Esophagus muscularis mucosa (tissue), 4 donors: Measurements from ENCODE around the gene PLA2G4B. TPM values are rescaled to one million over a fixed set of nuclear protein-coding genes. Genes with fewer than 3 reads are reported as not detected.
A peak's percentile ranks its signal among the peaks of the same experiment; 100 is the strongest.

Source experiments
- DNase-seq: peaks from one replicate; pipeline ENCODE4 v3.0.0-alpha.2; 2017; ENCODE audit errors: extremely low spot score
- H3K27ac ChIP-seq, 4 donors: fragments of 200-600 bp; sonication (generic); replicated peaks in 1 of 4; 1 replicate in 3 of 4; 2 replicates in 1 of 4; pipeline ENCODE4 v1.5.1; 2016 to 2019; ENCODE audit warnings: mild to moderate bottlenecking in 1 of 4
- H3K27me3 ChIP-seq, 4 donors: fragments of 200-600 bp; sonication (generic); one replicate each; pipeline versions ENCODE4 v1.5.1 to v1.6.0; 2016 to 2019
- H3K36me3 ChIP-seq, 4 donors: fragments of 200-600 bp; sonication (generic); one replicate each; pipeline ENCODE4 v1.5.1; 2016 to 2019
- H3K4me1 ChIP-seq, 4 donors: fragments of 200-600 bp; sonication (generic); one replicate each; pipeline ENCODE4 v1.5.1; 2016 to 2019
- H3K4me3 ChIP-seq, 4 donors: fragments of 200-600 bp; sonication (generic); 1 replicate in 2 of 4; 2 replicates in 2 of 4; pipeline ENCODE4 v1.5.1; 2016 to 2019; ENCODE audit warnings: mild to moderate bottlenecking in 4 of 4, moderate library complexity in 1 of 4
- H3K9me3 ChIP-seq, 4 donors: fragments of 200-600 bp; sonication (generic); 1 replicate in 3 of 4; 2 replicates in 1 of 4; pipeline ENCODE4 v1.5.1; 2016 to 2019
- EP300 ChIP-seq: sonication (generic); formaldehyde crosslinking; IDR thresholded peaks from one replicate; pipeline ENCODE4 v1.6.1; 2017; ENCODE audit warnings: antibody characterized with exemption
- POLR2A ChIP-seq: fragments of 450-650 bp; IDR thresholded peaks from one replicate; pipeline ENCODE4 v1.6.1; 2017; ENCODE audit warnings: antibody characterized with exemption, moderate library complexity, mild to moderate bottlenecking, low read depth
- POLR2AphosphoS5 ChIP-seq, 2 donors: sonication (generic); formaldehyde crosslinking; IDR thresholded peaks; one replicate each; pipeline ENCODE4 v1.6.1; 2017; ENCODE audit warnings: antibody characterized with exemption in 2 of 2
- WGBS: methylation state at CpG from one replicate; pipeline ENCODE4 v1.1.5; 2018; 5-methylcytosine and 5-hydroxymethylcytosine counted together
- intact Hi-C: fragments of 100-400 bp; cut with DNase I; formaldehyde crosslinking; loops from one replicate; pipeline ENCODE4 v1.15.1; 2023
- total RNA-seq, 4 donors: library from RNA; depleted of rRNA; stranded (reverse); fragments of >200 nt; gene quantifications; one replicate each; pipeline versions ENCODE4 v1.1.0 to v1.2.1, GENCODE V29; 2016
- TF ChIP-seq, protein P1 (sequence below), 3 experiments: fragments of 200-600 bp in 2 of 3; fragments of 450-650 bp in 1 of 3; sonication (generic) in 2 of 3; IDR thresholded peaks; one replicate each; pipeline ENCODE4 v1.5.1; 2017 to 2019; ENCODE audit warnings: antibody characterized with exemption in 3 of 3, mild to moderate bottlenecking in 2 of 3, moderate library complexity in 1 of 3

The PLA2G4B gene
- total RNA-seq, 4 donors from 2014 or later, result 0.91 to 6.6 (median 2.5) TPM

- TF ChIP-seq POLR2AphosphoS5 (IDR thresholded peaks at IDR 0.05) (no peak), POLR2A (no peak), EP300 (no peak)
- TF ChIP-seq, protein P1, sequence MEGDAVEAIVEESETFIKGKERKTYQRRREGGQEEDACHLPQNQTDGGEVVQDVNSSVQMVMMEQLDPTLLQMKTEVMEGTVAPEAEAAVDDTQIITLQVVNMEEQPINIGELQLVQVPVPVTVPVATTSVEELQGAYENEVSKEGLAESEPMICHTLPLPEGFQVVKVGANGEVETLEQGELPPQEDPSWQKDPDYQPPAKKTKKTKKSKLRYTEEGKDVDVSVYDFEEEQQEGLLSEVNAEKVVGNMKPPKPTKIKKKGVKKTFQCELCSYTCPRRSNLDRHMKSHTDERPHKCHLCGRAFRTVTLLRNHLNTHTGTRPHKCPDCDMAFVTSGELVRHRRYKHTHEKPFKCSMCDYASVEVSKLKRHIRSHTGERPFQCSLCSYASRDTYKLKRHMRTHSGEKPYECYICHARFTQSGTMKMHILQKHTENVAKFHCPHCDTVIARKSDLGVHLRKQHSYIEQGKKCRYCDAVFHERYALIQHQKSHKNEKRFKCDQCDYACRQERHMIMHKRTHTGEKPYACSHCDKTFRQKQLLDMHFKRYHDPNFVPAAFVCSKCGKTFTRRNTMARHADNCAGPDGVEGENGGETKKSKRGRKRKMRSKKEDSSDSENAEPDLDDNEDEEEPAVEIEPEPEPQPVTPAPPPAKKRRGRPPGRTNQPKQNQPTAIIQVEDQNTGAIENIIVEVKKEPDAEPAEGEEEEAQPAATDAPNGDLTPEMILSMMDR (IDR thresholded peaks at IDR 0.05), result no peak
- Histone ChIP-seq H3K9me3 (no peaks in the 10 kb centered on the region), H3K36me3 (peaks cover 0 to 3% (median 0%) of the 10 kb centered on the region in 4 donors), H3K4me1 (peaks cover 14 to 20% (median 16%) of the 10 kb centered on the region in 4 donors), H3K27me3 (peaks cover 0 to 20% (median 0%) of the 10 kb centered on the region in 4 donors), H3K27ac (no peak overlapping the region), H3K4me3 (peak overlapping the region; percentile 41 to 51 (median 48))
- no peak for DNase-seq
- 70% methylated on average over 10 of the region's 10 CpGs for WGBS
- intact Hi-C loops, result no loop called here
Measured at GRCh38 chr15:41881550-41881919, 42.9 kb downstream of the PLA2G4B start.

GRCh38 chr15:41881920-41882688, 43.5 kb downstream of the PLA2G4B start:
- H3K36me3 ChIP-seq, result peaks cover 0 to 5% (median 0%) of the 10 kb centered on the region in 4 donors
- DNase-seq, result no peak
- no peak for TF ChIP-seq POLR2A
- no peak for TF ChIP-seq EP300
- TF ChIP-seq POLR2AphosphoS5 (IDR thresholded peaks at IDR 0.05), result no peak
- TF ChIP-seq, protein P1 (IDR thresholded peaks at IDR 0.05), result no peak
- H3K4me1 ChIP-seq, result peaks cover 14 to 20% (median 16%) of the 10 kb centered on the region in 4 donors
- H3K27ac ChIP-seq, result no peak overlapping the region
- H3K27me3 ChIP-seq, result peaks cover 0 to 20% (median 0%) of the 10 kb centered on the region in 4 donors
- 37% methylated on average over 6 of the region's 81 CpGs for WGBS
- H3K4me3 ChIP-seq, result peak overlapping the region; percentile 41 to 51 (median 48)
- intact Hi-C loops, result no loop called here
- no peaks in the 10 kb centered on the region for H3K9me3 ChIP-seq

GRCh38 chr15:41882689-41883483, 44.2 kb downstream of the PLA2G4B start:
- H3K27ac ChIP-seq, result no peak overlapping the region
- H3K4me3 ChIP-seq, result peak overlapping the region; percentile 41 to 51 (median 48)

DNA sequence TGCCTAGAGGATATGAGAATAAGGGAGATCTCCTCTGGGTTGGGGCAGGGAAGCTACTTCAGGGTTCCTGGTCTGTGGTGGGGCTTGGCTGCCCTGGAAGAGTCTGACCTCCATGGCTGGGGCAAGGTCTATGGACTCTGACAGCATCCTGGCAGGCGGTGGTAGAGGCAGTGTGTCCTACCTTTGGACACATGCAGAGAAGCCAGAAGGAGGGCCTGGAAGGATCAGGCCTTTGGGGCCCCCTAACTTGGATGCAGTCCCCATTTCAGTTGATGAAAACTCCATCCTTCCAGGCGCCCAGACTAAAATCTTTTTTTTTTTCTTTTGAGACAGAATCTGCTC, 44.8 kb downstream of the PLA2G4B start:
- intact Hi-C loops, result no loop called here
- H3K4me1 ChIP-seq, result peaks cover 14 to 20% (median 16%) of the 10 kb centered on the region in 4 donors
- H3K9me3 ChIP-seq, result no peaks in the 10 kb centered on the region
- 100% methylated on average over 1 of the region's 2 CpGs for WGBS
- no peak for DNase-seq
- H3K27me3 ChIP-seq, result peaks cover 0 to 20% (median 0%) of the 10 kb centered on the region in 4 donors
- no peak overlapping the region for H3K27ac ChIP-seq
- H3K36me3 ChIP-seq, result peaks cover 0 to 5% (median 0%) of the 10 kb centered on the region in 4 donors
- no peak overlapping the region for H3K4me3 ChIP-seq
- no peak for TF ChIP-seq EP300
- TF ChIP-seq POLR2A, result no peak
- TF ChIP-seq POLR2AphosphoS5 (IDR thresholded peaks at IDR 0.05), result no peak
- TF ChIP-seq, protein P1 (IDR thresholded peaks at IDR 0.05), result no peak

More at GRCh38 chr15:41882689-41883483, 44.2 kb downstream of the PLA2G4B start:
- Histone ChIP-seq H3K27me3 (peaks cover 0 to 20% (median 0%) of the 10 kb centered on the region in 4 donors), H3K9me3 (no peaks in the 10 kb centered on the region), H3K4me1 (peaks cover 14 to 20% (median 16%) of the 10 kb centered on the region in 4 donors), H3K36me3 (peaks cover 0 to 5% (median 0%) of the 10 kb centered on the region in 4 donors)
- intact Hi-C loops, result no loop called here
- 45% methylated on average over 4 of the region's 14 CpGs for WGBS
- TF ChIP-seq POLR2A, result no peak
- TF ChIP-seq POLR2AphosphoS5 (IDR thresholded peaks at IDR 0.05), result no peak
- no peak for TF ChIP-seq EP300
- TF ChIP-seq, protein P1 (IDR thresholded peaks at IDR 0.05), result no peak
- no peak for DNase-seq
